ENCODE results near the gene MLN. TPM values are rescaled to one million over a fixed set of nuclear protein-coding genes. Genes with fewer than 3 reads are reported as not detected.
"Not testable (repeated sequence)": the region's sequence is repeated elsewhere in the genome, so short reads cannot be mapped to it uniquely, and the experiment has no call there.

The MLN gene
- total RNA-seq, 2 experiments from 2014 or later = not detected

DNA sequence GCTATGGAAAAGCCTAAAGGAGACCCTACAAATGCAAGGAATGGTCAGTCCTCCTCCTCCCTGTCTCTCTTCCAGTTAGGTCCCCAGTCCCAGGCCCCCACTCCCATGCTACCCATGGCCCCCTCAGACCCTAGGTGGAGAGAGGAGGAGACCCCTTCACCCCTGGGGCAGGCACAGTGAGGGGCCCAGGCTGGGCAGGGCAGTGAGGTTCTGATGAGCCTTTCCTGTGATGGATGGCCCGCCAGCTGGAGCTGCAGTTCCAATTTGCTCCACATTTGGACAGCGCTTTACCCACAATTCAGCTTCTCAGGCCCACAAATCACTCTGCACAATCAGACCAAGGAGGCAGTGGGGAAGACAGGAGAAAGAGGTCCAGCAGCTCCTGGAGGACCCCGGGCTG, 37.3 kb upstream of the MLN start:
- DNase-seq (no peak), ATAC-seq (ENCODE audit: low read depth) (no peak)
- Mint-ChIP-seq H3K36me3 (no peaks in the 10 kb centered on the region), H3K27me3 (peaks cover 31% of the 10 kb centered on the region), H3K27ac (no peak overlapping the region), H3K4me1 (peaks cover 12% of the 10 kb centered on the region), H3K4me3 (no peak overlapping the region), H3K9me3 (no peaks in the 10 kb centered on the region)
- POLR2A ChIA-PET = interaction anchor here (0.7 to 1.3 kb wide), 2 partner anchors 10 to 52 kb away, joined by 3 to 4 read pairs; partner anchors contain the start of gene LEMD2

DNA sequence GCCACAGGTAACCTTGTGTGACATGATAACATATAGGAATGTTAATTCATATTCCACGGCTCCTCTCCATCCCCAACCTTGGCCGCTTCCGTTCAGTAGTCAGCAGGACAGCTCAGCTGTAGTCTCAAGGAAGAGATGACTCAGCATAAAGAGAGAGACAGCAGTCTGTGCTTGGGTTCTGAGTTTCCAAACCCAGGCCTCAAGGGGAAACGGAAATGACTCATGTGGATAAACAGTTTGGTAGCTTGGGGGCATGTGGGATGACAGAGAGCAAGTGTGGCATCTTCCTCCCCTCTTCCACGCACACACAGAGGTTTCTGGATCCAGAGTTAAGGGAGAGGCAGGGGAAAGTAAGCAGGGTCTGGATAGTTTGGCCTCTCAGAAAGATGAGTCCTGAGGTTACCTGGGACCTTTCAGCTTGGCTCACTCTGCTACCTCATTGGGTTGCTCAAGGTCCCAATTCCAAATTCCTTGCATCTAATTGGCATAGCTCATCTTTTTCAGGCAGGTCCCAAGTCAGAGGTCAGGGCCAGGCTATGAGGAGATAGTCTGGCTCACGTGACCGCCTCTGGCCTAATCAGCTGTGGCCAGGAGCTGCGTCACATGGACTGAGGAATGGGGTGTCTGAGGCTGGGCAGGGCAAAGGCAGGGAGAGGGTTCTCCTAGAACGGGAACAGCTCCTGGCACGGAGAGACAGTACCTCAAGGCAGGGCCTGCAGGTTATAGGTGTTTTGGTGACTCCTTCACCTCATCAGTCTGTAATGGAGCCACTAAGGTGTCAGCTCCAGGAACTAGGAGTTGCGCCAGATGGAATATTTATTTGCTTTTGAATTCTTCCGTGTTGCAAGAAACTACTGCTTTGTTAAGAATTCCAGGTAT, 36.5 kb upstream of the MLN start:
- peaks cover 12% of the 10 kb centered on the region for H3K4me1 Mint-ChIP-seq
- peak; percentile 81 for ATAC-seq (ENCODE audit: low read depth)
- no peak for DNase-seq
- POLR2A ChIA-PET = interaction anchor here (0.7 to 1.3 kb wide), 2 partner anchors 10 to 51 kb away, joined by 3 to 4 read pairs; partner anchors contain the start of gene LEMD2
- peaks cover 30% of the 10 kb centered on the region for H3K27me3 Mint-ChIP-seq
- peak overlapping the region; percentile 51 for H3K27ac Mint-ChIP-seq
- no peaks in the 10 kb centered on the region for H3K36me3 Mint-ChIP-seq
- no peaks in the 10 kb centered on the region for H3K9me3 Mint-ChIP-seq
- peak overlapping the region; percentile 37 for H3K4me3 Mint-ChIP-seq

DNA sequence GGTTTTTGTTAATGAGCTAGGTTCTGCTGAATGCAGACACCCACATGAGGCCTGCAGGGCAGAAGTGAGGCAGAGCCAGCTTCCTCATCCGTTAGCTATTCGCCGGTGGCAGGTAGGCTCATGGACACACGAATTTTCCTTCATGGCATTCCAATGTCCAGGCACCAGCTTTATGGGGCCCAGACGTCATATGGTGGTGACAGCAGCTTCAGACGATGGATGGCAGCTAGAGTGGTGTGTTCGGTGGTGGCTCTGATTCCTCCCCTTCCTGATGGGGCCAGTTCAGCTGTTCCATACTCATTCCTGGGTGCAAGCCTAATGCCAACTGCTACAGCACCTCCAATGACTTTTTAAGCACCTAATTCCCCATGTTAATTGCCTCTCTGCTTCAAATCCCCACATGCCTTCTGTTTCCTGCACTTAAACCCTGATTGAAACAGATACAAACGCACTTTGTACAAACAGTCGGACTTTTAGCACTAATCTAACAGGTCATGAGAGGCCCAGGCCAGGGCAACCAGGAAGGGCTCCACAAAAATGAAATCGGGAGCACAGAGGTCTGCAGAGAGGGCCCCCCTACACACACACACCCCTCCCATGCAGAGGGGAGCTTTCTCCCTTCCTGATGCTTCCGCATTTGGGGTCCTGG, 35.7 kb upstream of the MLN start:
- no peaks in the 10 kb centered on the region for H3K9me3 Mint-ChIP-seq
- H3K27me3 Mint-ChIP-seq = peaks cover 28% of the 10 kb centered on the region
- H3K27ac Mint-ChIP-seq = peak overlapping the region; percentile 51
- ATAC-seq (ENCODE audit: low read depth) = no peak
- POLR2A ChIA-PET = no interaction called here
- no peak for DNase-seq
- peaks cover 12% of the 10 kb centered on the region for H3K4me1 Mint-ChIP-seq
- no peak overlapping the region for H3K4me3 Mint-ChIP-seq
- no peaks in the 10 kb centered on the region for H3K36me3 Mint-ChIP-seq

DNA sequence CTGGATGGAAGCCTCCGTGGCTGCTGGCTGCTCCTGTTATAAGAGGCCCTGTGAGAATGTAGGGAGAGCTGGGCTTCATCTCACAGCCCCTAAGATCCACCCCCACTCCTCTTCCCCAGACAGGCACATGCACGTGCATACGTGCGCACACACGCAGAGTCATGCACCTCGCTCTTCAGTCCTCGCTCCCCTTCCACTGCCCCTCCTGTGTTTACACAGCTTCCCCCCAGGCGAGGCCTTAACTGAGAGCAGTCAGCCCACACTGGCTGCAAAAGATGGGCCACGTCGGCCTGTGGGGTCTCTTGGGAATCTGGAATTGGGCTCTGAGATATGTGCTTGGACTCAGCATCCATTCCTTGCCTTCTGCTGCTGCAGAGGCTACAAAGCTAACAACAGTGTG, 35.2 kb upstream of the MLN start:
- DNase-seq (no peak), ATAC-seq (ENCODE audit: low read depth) (no peak)
- no peaks in the 10 kb centered on the region for H3K9me3 Mint-ChIP-seq
- no peak overlapping the region for H3K27ac Mint-ChIP-seq
- no peaks in the 10 kb centered on the region for H3K36me3 Mint-ChIP-seq
- H3K27me3 Mint-ChIP-seq = peaks cover 27% of the 10 kb centered on the region
- H3K4me3 Mint-ChIP-seq = no peak overlapping the region
- POLR2A ChIA-PET = no interaction called here
- peaks cover 12% of the 10 kb centered on the region for H3K4me1 Mint-ChIP-seq

DNA sequence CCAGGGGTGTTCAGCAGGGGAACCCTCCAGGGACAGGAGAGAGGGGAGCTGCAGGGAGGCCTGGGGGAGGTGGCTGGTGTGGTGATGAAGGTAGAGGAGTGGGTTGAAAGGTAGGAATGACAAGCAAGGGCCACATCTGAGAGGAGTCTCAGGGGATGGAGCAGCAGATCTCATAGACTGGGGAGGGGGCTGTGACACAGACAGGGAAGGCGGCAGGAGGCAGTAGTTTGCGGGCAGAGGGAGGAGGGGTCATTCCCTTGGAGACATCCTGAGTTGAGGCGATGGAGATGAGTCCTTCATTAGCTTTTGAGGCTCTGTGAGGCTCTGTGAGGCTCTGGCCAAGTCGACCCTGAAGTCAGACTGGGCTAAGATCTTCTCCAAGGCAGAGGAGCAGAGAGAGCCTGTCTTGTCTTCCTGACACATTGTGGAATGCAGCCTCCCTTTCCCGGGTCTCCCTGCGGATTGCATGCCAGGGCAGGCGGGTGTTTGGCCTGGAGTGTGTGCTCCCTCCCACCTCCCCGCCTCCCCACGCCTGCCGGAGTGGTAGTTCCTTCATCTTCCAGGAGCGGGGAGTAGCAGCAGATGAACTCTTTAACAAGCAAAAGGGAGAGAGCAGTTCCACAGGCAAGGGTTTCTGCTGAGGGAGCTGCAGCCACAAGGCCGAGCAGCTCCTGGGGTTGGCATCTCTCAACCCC, 34.3 kb upstream of the MLN start:
- Mint-ChIP-seq H3K4me1 (peaks cover 12% of the 10 kb centered on the region), H3K9me3 (no peaks in the 10 kb centered on the region), H3K4me3 (no peak overlapping the region), H3K27me3 (peaks cover 27% of the 10 kb centered on the region), H3K36me3 (no peaks in the 10 kb centered on the region), H3K27ac (no peak overlapping the region)
- ATAC-seq (ENCODE audit: low read depth) = no peak
- POLR2A ChIA-PET = no interaction called here
- DNase-seq = no peak

DNA sequence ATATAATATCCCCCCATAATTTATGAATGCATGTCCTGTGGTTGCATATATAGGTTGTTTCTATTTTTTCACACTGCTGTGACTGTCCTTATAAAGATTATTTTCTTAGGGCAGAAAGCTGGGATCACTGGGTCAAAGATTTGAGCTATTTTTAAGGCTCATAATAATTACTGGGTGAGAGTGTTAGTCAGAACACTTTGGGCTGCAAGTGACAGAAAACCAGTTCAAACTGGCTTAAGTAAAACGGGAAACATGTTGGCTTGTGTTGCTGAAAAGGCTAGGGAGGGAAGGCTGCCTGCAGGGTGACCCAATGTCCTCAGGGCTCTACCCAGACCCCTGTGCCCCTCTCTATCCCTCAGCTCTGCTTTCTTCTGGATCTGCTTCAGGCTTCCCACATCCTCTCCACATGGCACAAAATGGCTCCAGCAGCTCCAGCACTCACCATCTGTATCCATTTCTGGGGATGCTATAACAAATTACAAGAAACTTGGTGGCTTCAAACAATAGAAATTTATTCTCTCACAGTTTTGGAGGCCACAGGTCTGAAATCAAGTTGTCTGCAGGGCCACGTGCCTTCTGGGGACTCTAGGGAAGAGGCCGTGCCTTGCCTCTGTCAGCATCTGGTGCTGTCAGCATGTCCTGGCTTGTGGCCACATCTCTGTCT, 33.1 kb upstream of the MLN start:
- DNase-seq = no peak
- H3K27me3 Mint-ChIP-seq = peaks cover 27% of the 10 kb centered on the region
- POLR2A ChIA-PET = no interaction called here
- H3K9me3 Mint-ChIP-seq = no peaks in the 10 kb centered on the region
- ATAC-seq (ENCODE audit: low read depth) = no peak
- H3K36me3 Mint-ChIP-seq = no peaks in the 10 kb centered on the region
- no peak overlapping the region for H3K4me3 Mint-ChIP-seq
- H3K4me1 Mint-ChIP-seq = peaks cover 12% of the 10 kb centered on the region
- no peak overlapping the region for H3K27ac Mint-ChIP-seq

DNA sequence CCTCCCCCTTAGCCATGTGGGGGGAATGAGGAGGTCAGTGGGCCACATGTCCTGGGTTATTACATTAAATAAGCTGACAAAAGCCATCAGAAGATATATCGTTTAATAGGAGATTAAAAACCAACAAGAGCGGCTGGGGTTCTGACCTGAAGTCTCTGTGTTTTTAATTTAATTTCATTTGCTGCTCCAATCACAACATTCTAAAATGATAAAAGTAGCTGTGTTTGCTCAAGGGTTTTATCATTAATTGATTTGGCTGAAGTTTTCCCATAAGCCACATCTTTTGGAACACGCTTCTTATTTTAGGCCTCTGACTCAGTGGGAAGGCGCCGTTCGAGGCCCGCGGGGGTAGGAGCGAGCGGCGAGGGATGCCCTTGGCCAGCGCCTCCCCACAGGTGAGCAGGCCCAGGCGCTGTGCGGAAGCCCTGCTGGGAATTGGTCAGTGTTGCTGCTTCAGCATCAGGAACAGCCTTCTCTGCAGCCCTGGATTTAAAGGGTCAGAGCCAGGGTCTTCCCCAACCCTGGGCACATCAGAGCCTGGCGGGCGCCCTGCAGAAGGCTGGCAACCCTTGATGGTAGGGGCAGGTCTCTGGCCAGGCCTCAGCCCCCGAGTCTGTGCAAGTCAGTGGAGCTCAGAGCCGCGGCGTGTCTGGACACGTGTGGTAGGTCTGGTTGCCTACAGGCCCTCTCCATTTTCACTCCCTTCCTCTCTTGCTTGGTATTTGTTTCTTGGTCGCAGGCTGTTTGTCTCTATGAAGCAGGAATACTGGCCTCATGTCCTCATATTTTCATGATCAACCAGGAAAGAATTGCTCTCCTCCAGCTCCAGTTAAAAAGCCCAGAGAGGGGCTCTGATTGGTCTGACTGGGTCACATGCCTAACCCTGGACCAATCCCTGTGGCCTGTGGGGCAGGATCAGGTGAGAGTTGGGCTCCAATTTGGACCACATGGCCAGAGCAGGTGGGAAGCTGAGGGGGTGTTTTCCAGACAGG, 30.9 kb upstream of the MLN start:
- no peaks in the 10 kb centered on the region for H3K36me3 Mint-ChIP-seq
- DNase-seq (no peak), ATAC-seq (ENCODE audit: low read depth) (no peak)
- H3K4me3 Mint-ChIP-seq = no peak overlapping the region
- peaks cover 27% of the 10 kb centered on the region for H3K27me3 Mint-ChIP-seq
- H3K9me3 Mint-ChIP-seq = no peaks in the 10 kb centered on the region
- no peak overlapping the region for H3K27ac Mint-ChIP-seq
- POLR2A ChIA-PET = interaction anchor here (0.5 kb wide), 1 partner anchor 1292 kb away, joined by 7 read pairs; no protein-coding TSS in a partner anchor
- peaks cover 3% of the 10 kb centered on the region for H3K4me1 Mint-ChIP-seq

DNA sequence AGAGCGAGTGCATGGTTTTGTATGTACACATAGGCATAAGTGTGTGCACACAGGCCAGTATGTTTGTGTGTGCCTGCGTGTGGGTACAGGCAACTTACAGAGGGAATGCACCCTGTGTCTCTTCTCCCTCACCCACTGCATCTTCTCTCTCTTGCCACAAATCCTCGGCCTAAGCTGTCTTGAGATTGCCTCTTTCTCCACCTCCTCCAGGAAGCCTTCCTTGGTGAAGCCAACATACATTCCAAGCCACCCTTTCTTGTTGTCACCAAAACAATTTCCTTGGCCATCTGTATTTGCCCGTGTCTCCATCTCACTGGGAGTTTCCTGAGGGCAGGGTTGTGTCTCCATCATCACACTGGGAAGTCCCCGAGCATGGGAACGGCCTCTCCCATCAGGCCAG, 29.8 kb upstream of the MLN start:
- Mint-ChIP-seq H3K4me3 (no peak overlapping the region), H3K27ac (no peak overlapping the region), H3K36me3 (no peaks in the 10 kb centered on the region), H3K9me3 (no peaks in the 10 kb centered on the region), H3K4me1 (no peaks in the 10 kb centered on the region), H3K27me3 (peaks cover 29% of the 10 kb centered on the region)
- POLR2A ChIA-PET = no interaction called here
- DNase-seq = no peak
- ATAC-seq (ENCODE audit: low read depth) = no peak

DNA sequence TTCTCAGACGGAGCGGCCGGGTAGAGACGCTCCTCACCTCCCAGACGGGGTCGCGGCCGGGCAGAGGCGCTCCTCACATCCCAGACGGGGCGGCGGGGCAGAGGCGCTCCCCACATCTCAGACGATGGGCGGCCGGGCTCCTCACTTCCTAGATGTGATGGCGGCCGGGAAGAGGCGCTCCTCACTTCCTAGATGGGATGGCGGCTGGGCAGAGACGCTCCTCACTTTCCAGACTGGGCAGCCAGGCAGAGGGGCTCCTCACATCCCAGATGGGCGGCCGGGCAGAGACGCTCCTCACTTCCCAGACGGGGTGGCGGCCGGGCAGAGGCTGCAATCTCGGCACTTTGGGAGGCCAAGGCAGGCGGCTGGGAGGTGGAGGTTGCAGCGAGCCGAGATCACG, 29.0 kb upstream of the MLN start:
- H3K4me3 Mint-ChIP-seq; H3K36me3 Mint-ChIP-seq; H3K4me1 Mint-ChIP-seq; H3K9me3 Mint-ChIP-seq; H3K27ac Mint-ChIP-seq; DNase-seq; POLR2A ChIA-PET; ATAC-seq (ENCODE audit: low read depth): not testable (repeated sequence)
- H3K27me3 Mint-ChIP-seq = peaks cover 29% of the 10 kb centered on the region

DNA sequence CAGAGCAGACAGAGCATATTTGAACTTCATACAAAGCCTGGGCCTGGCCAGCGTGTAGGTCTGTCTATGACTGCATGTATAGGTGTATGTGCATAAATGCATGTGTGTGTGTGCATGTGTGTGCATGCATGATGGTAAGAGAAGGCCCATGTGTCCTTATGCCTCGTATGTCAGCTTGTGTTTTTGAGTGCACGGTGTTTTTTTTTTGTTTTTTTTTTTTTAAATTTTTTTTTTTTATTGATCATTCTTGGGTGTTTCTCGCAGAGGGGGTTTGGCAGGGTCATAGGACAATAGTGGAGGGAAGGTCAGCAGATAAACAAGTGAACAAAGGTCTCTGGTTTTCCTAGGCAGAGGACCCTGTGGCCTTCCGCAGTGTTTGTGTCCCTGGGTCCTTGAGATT, 27.9 kb upstream of the MLN start:
- H3K36me3 Mint-ChIP-seq; H3K4me1 Mint-ChIP-seq; DNase-seq; H3K4me3 Mint-ChIP-seq; ATAC-seq (ENCODE audit: low read depth); H3K27ac Mint-ChIP-seq; H3K9me3 Mint-ChIP-seq; POLR2A ChIA-PET: not testable (repeated sequence)
- H3K27me3 Mint-ChIP-seq = peaks cover 23% of the 10 kb centered on the region

DNA sequence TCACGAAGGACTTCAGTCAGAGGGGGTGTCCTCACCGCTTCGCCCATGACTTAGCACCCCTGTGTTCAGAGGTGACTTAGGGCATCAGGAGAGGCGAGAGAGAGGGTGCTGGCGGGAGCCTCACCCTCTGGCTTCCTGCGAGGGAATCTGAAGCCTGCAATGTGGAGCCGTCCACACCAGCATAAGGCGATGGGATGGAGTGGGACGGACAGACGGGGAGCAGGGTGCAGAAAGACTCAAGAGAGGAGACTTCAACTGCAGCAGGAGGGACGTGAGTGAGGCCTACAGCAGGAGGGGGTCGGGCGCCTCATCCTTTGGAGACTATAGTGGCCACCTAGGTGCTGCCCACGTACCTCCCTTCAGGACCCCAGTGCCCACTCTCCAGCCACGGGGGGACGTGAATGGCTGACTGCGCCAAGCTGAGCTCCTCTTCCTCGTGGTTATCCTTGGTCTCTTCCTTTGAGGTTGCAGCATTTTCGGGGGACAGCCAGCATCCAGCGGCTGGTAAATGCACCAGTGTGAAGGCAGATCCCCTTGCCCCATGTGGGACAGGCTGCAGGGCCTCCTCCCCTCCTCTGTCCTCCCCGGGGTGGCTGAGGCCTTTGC, 26.9 kb upstream of the MLN start:
- Mint-ChIP-seq H3K4me3 (no peak overlapping the region), H3K4me1 (no peaks in the 10 kb centered on the region), H3K36me3 (no peaks in the 10 kb centered on the region), H3K9me3 (no peaks in the 10 kb centered on the region), H3K27ac (no peak overlapping the region), H3K27me3 (peaks cover 17% of the 10 kb centered on the region)
- ATAC-seq (ENCODE audit: low read depth) (no peak), DNase-seq (no peak)
- POLR2A ChIA-PET = no interaction called here
